Astrocyte (in vitro differentiated cells and primary cell): Measurements from ENCODE around the gene NACA2. TPM values are rescaled to one million over a fixed set of nuclear protein-coding genes. Genes with fewer than 3 reads are reported as not detected.

Source experiments
- DNase-seq: peaks from one replicate; pipeline ENCODE4 v3.0.0-alpha.2; 2010; ENCODE audit warnings: low read depth
- FAIRE-seq: peaks from 2 replicates; lab custom pipeline; 2011; peaks lifted over from hg19 to GRCh38; lab: Jason Lieb, UNC
- H2AFZ ChIP-seq: 2 replicates; pipeline ENCODE4 v1.6.0; 2012; ENCODE audit warnings: low read depth, low read length, inconsistent platforms
- H3K27ac ChIP-seq: 2 replicates; pipeline ENCODE4 v1.5.1; 2011; ENCODE audit warnings: low read depth, low read length, inconsistent platforms
- H3K27me3 ChIP-seq: 2 replicates; pipeline ENCODE4 v1.6.0; 2011; ENCODE audit warnings: low read length, inconsistent platforms; ENCODE audit not compliant: insufficient read depth
- H3K36me3 ChIP-seq: 2 replicates; pipeline ENCODE4 v1.5.1; 2011; ENCODE audit warnings: low read length, inconsistent platforms; ENCODE audit not compliant: insufficient read depth
- H3K4me1 ChIP-seq: 2 replicates; pipeline ENCODE4 v1.5.1; 2011; ENCODE audit warnings: low read length, inconsistent platforms; ENCODE audit not compliant: insufficient read depth
- H3K4me2 ChIP-seq: 2 replicates; pipeline ENCODE4 v1.6.0; 2012; ENCODE audit warnings: low read length, inconsistent platforms
- H3K4me3 ChIP-seq: 2 replicates; pipeline ENCODE4 v1.5.1; 2011; ENCODE audit warnings: low read depth, mild to moderate bottlenecking, low read length, inconsistent platforms; ENCODE audit not compliant: insufficient read depth
- H3K79me2 ChIP-seq: 2 replicates; pipeline ENCODE4 v1.6.0; 2012; ENCODE audit warnings: mild to moderate bottlenecking, low read length, inconsistent platforms; ENCODE audit not compliant: insufficient read depth
- H3K9ac ChIP-seq: 2 replicates; pipeline ENCODE4 v1.6.0; 2012; ENCODE audit warnings: mild to moderate bottlenecking, low read length, inconsistent platforms
- H3K9me3 ChIP-seq: 2 replicates; pipeline ENCODE4 v1.5.1; 2012; ENCODE audit warnings: low read depth, mild to moderate bottlenecking, low read length, inconsistent platforms; ENCODE audit not compliant: insufficient read depth
- H4K20me1 ChIP-seq: 2 replicates; pipeline ENCODE4 v1.6.0; 2012; ENCODE audit warnings: low read length, inconsistent platforms; ENCODE audit not compliant: insufficient read depth
- H3K27ac Mint-ChIP-seq: one replicate; pipeline ENCODE4 v1.8.0; 2021; ENCODE audit warnings: mild to moderate bottlenecking, mixed read lengths; ENCODE audit not compliant: unreplicated experiment
- H3K27me3 Mint-ChIP-seq: one replicate; pipeline ENCODE4 v1.8.0; 2021; ENCODE audit warnings: low read depth, mixed read lengths; ENCODE audit not compliant: unreplicated experiment
- H3K36me3 Mint-ChIP-seq: one replicate; pipeline ENCODE4 v1.8.0; 2021; ENCODE audit warnings: low read depth, mixed read lengths; ENCODE audit not compliant: unreplicated experiment
- H3K4me1 Mint-ChIP-seq: one replicate; pipeline ENCODE4 v1.8.0; 2021; ENCODE audit warnings: low read depth, mixed read lengths; ENCODE audit not compliant: unreplicated experiment
- H3K4me3 Mint-ChIP-seq: one replicate; pipeline ENCODE4 v1.8.0; 2021; ENCODE audit warnings: mild to moderate bottlenecking, moderate library complexity, mixed read lengths; ENCODE audit not compliant: unreplicated experiment
- H3K9me3 Mint-ChIP-seq: one replicate; pipeline ENCODE4 v1.8.0; 2021; ENCODE audit warnings: mild to moderate bottlenecking, mixed read lengths; ENCODE audit not compliant: unreplicated experiment
- EZH2 ChIP-seq: IDR thresholded peaks from 2 replicates; pipeline ENCODE4 v1.6.1; 2012; ENCODE audit warnings: mild to moderate bottlenecking, low read length, inconsistent platforms; ENCODE audit not compliant: insufficient read depth
- total RNA-seq: library from RNA; stranded (reverse); gene quantifications from 2 replicates; pipeline ENCODE4 v1.2.1, GENCODE V29; 2021
- TF ChIP-seq, protein P1 (sequence below): IDR thresholded peaks from 2 replicates; pipeline ENCODE4 v1.5.1; 2011; ENCODE audit warnings: low read depth, mild to moderate bottlenecking, inconsistent platforms, low read length, moderate library complexity; ENCODE audit not compliant: insufficient read depth

Gene NACA2
- total RNA-seq, 1 donor from 2014 or later: not detected

DNA sequence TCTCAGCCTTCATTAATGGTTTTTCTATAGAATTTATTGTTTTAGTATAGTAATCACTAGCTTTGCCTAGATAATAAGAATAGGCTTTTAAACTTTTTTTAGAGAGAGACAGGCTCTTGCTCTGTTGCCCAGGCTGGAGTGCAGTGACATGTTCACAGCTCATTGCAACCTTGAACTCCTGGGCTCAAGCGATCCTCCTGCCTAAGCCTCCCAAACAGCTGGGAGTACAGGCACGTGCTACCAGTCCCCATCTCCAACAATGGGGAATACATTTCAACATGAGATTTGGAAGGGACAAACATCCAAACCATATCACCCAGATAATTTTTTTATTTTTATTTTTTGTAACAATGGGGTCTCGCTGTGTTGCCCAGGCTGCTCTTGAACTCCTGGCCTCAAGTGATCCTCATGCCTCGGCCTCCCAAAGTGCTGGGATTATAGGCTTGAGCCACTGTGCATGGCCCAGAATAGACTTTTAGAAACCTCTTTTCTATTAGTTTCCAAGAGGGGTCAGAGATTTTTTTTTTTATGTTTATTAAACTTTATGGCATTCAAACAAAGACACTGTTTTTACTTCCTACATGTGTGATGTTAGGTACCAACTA, 7.3 kb downstream of the NACA2 start:
- H3K4me1 Mint-ChIP-seq: no peaks in the 10 kb centered on the region
- DNase-seq: no peak
- no peaks in the 10 kb centered on the region for H3K36me3 Mint-ChIP-seq
- no peak for FAIRE-seq
- no peak overlapping the region for H3K27ac Mint-ChIP-seq
- H3K4me3 Mint-ChIP-seq: no peak overlapping the region
- peaks cover 9% of the 10 kb centered on the region for H3K27me3 Mint-ChIP-seq
- no peak overlapping the region for H3K27ac ChIP-seq
- no peaks in the 10 kb centered on the region for H3K4me1 ChIP-seq
- peaks cover 9% of the 10 kb centered on the region for H3K27me3 ChIP-seq
- no peaks in the 10 kb centered on the region for H4K20me1 ChIP-seq
- H3K4me3 ChIP-seq: no peak overlapping the region
- H3K9ac ChIP-seq: no peak overlapping the region
- H3K79me2 ChIP-seq: no peaks in the 10 kb centered on the region
- H3K4me2 ChIP-seq: no peak overlapping the region
- H3K9me3 Mint-ChIP-seq: no peaks in the 10 kb centered on the region
- H2AFZ ChIP-seq: no peak overlapping the region
- no peak for TF ChIP-seq EZH2
- TF ChIP-seq, protein P1, sequence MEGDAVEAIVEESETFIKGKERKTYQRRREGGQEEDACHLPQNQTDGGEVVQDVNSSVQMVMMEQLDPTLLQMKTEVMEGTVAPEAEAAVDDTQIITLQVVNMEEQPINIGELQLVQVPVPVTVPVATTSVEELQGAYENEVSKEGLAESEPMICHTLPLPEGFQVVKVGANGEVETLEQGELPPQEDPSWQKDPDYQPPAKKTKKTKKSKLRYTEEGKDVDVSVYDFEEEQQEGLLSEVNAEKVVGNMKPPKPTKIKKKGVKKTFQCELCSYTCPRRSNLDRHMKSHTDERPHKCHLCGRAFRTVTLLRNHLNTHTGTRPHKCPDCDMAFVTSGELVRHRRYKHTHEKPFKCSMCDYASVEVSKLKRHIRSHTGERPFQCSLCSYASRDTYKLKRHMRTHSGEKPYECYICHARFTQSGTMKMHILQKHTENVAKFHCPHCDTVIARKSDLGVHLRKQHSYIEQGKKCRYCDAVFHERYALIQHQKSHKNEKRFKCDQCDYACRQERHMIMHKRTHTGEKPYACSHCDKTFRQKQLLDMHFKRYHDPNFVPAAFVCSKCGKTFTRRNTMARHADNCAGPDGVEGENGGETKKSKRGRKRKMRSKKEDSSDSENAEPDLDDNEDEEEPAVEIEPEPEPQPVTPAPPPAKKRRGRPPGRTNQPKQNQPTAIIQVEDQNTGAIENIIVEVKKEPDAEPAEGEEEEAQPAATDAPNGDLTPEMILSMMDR: no peak
- H3K36me3 ChIP-seq: no peaks in the 10 kb centered on the region
- no peaks in the 10 kb centered on the region for H3K9me3 ChIP-seq

DNA sequence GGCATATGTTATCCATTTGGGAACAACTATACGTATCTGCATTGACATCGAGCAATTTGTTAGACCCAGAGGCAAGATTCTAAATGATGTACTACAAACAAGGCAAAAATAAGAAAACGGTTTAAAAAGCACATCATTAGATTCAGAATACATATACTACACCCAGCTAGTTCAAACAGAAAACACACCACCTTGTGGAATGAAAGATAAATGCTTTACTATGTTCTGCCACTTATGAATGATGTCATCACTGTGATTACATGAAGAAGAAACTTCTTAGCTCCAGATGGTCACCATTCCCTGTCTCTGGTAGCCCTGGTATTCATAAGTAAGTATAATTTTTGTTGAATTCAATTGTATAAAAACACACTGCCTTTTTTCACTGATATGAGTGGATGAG, 7.8 kb downstream of the NACA2 start:
- no peaks in the 10 kb centered on the region for H3K79me2 ChIP-seq
- Mint-ChIP-seq H3K4me3 (no peak overlapping the region), H3K36me3 (no peaks in the 10 kb centered on the region), H3K27ac (no peak overlapping the region), H3K9me3 (no peaks in the 10 kb centered on the region), H3K4me1 (no peaks in the 10 kb centered on the region), H3K27me3 (peaks cover 7% of the 10 kb centered on the region)
- no peak overlapping the region for H3K4me3 ChIP-seq
- H2AFZ ChIP-seq: no peak overlapping the region
- TF ChIP-seq EZH2: no peak
- TF ChIP-seq, protein P1: peak; percentile 49
- H4K20me1 ChIP-seq: no peaks in the 10 kb centered on the region
- H3K9ac ChIP-seq: no peak overlapping the region
- no peaks in the 10 kb centered on the region for H3K36me3 ChIP-seq
- H3K27ac ChIP-seq: no peak overlapping the region
- no peaks in the 10 kb centered on the region for H3K9me3 ChIP-seq
- H3K27me3 ChIP-seq: peaks cover 9% of the 10 kb centered on the region
- no peak overlapping the region for H3K4me2 ChIP-seq
- no peaks in the 10 kb centered on the region for H3K4me1 ChIP-seq
- peak; percentile 48 for DNase-seq
- FAIRE-seq: peak; percentile 76

DNA sequence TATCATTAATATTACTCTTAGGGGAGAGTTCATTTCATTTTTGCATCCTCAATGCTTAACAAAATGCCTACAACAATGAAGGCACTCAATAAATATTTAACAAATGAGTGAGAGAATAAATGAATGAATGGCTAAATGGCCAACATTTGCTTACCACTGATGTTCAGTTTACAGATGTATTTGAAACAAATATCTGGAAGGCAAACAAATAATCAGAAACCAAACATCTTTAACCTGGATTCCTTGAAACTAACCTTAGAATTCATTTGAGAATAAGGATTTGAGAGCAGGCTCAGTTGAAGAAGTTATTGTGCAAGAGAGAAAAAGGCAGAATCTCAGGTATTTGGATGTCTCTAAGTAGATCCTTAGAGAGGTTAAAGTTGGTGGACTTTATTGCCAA, 8.4 kb downstream of the NACA2 start:
- Mint-ChIP-seq H3K4me3 (no peak overlapping the region), H3K27ac (no peak overlapping the region), H3K36me3 (no peaks in the 10 kb centered on the region), H3K27me3 (peaks cover 6% of the 10 kb centered on the region), H3K4me1 (no peaks in the 10 kb centered on the region), H3K9me3 (no peaks in the 10 kb centered on the region)
- no peaks in the 10 kb centered on the region for H3K79me2 ChIP-seq
- H3K27ac ChIP-seq: no peak overlapping the region
- H3K4me1 ChIP-seq: no peaks in the 10 kb centered on the region
- DNase-seq (no peak), FAIRE-seq (no peak)
- no peaks in the 10 kb centered on the region for H4K20me1 ChIP-seq
- H2AFZ ChIP-seq: no peak overlapping the region
- no peak overlapping the region for H3K9ac ChIP-seq
- H3K4me2 ChIP-seq: no peak overlapping the region
- peaks cover 9% of the 10 kb centered on the region for H3K27me3 ChIP-seq
- H3K4me3 ChIP-seq: no peak overlapping the region
- TF ChIP-seq, protein P1: no peak
- no peak for TF ChIP-seq EZH2
- no peaks in the 10 kb centered on the region for H3K9me3 ChIP-seq
- H3K36me3 ChIP-seq: no peaks in the 10 kb centered on the region
